Suprapubic skin (tissue), 4 donors: ENCODE measurements around the gene GABRG2. TPM values are rescaled to one million over a fixed set of nuclear protein-coding genes. Genes with fewer than 3 reads are reported as not detected.

Experiments
- DNase-seq, 2 donors: peaks; one replicate each; pipeline ENCODE4 v3.0.0-alpha.2; 2019; ENCODE audit warnings: low spot score in 2 of 2
- H3K27ac ChIP-seq: fragments of 200-600 bp; sonication (generic); one replicate; pipeline ENCODE4 v1.5.1; 2019
- H3K27me3 ChIP-seq: fragments of 200-600 bp; sonication (generic); one replicate; pipeline ENCODE4 v1.5.1; 2019
- H3K36me3 ChIP-seq: fragments of 200-600 bp; sonication (generic); one replicate; pipeline ENCODE4 v1.5.1; 2019
- H3K4me1 ChIP-seq: fragments of 200-600 bp; sonication (generic); one replicate; pipeline ENCODE4 v1.5.1; 2019
- H3K4me3 ChIP-seq: fragments of 200-600 bp; sonication (generic); one replicate; pipeline ENCODE4 v1.5.1; 2019; ENCODE audit warnings: mild to moderate bottlenecking
- H3K9me3 ChIP-seq: fragments of 200-600 bp; sonication (generic); one replicate; pipeline ENCODE4 v1.5.1; 2019
- CTCF ChIP-seq, 2 donors: fragments of 200-600 bp in 1 of 2; fragments of 450-650 bp in 1 of 2; sonication (generic) in 1 of 2; IDR thresholded peaks; one replicate each; pipeline ENCODE4 v1.5.1; 2016 to 2019; ENCODE audit warnings: antibody characterized with exemption in 2 of 2, mild to moderate bottlenecking in 1 of 2, moderate library complexity in 1 of 2
- EP300 ChIP-seq: sonication (generic); formaldehyde crosslinking; IDR thresholded peaks from one replicate; pipeline ENCODE4 v1.6.1; 2017; ENCODE audit warnings: antibody characterized with exemption
- POLR2A ChIP-seq, 2 donors: fragments of 450-650 bp; IDR thresholded peaks; one replicate each; pipeline ENCODE4 v1.6.1; 2017; ENCODE audit warnings: antibody characterized with exemption in 2 of 2, mild to moderate bottlenecking in 2 of 2, moderate library complexity in 2 of 2
- POLR2AphosphoS5 ChIP-seq, 3 donors: sonication (generic); formaldehyde crosslinking; IDR thresholded peaks; one replicate each; pipeline ENCODE4 v1.6.1; 2017; ENCODE audit warnings: antibody characterized with exemption in 3 of 3
- WGBS: methylation state at CpG from one replicate; pipeline ENCODE4 v1.1.5; 2018; 5-methylcytosine and 5-hydroxymethylcytosine counted together
- total RNA-seq, 4 donors: library from RNA; depleted of rRNA; stranded (reverse); fragments of >200 nt; gene quantifications; one replicate each; pipeline ENCODE4 v1.1.0, GENCODE V29; 2016

Gene GABRG2
- total RNA-seq, 4 donors from 2014 or later, result not detected

GRCh38 chr5:162202285-162202880, 134.8 kb downstream of the GABRG2 start:
- DNase-seq, result no peak
- no peaks in the 10 kb centered on the region for H3K9me3 ChIP-seq
- no peaks in the 10 kb centered on the region for H3K4me1 ChIP-seq
- no peak for TF ChIP-seq POLR2AphosphoS5 (IDR thresholded peaks at IDR 0.05)
- no peak for TF ChIP-seq CTCF (IDR thresholded peaks at IDR 0.05)
- TF ChIP-seq POLR2A (IDR thresholded peaks at IDR 0.05), result no peak
- TF ChIP-seq EP300, result no peak
- 57% methylated on average over 1 of the region's 1 CpG for WGBS
- H3K36me3 ChIP-seq, result no peaks in the 10 kb centered on the region
- no peak overlapping the region for H3K27ac ChIP-seq
- no peak overlapping the region for H3K4me3 ChIP-seq
- H3K27me3 ChIP-seq, result no peaks in the 10 kb centered on the region

Other genes with a start within 250 kb of the GABRG2 start
- not detected for gene GABRA1, start 219.7 kb upstream of the GABRG2 start, total RNA-seq